CD4-positive, CD25-positive, alpha-beta regulatory T cell (primary cell): ENCODE data around the gene WWOX. TPM values are rescaled to one million over a fixed set of nuclear protein-coding genes. Genes with fewer than 3 reads are reported as not detected.

Experiments used
- ATAC-seq, 2 donors: fragments of 150-1000 bp; cut with Tn5 transposase; one replicate each; pipeline ENCODE4 v1.10.0; 2021; ENCODE audit warnings: low read depth in 2 of 2, moderate number of reproducible peaks in 2 of 2, moderate library complexity in 1 of 2
- DNase-seq, 3 donors: peaks; one replicate each; pipeline versions ENCODE4 v3.0.0 to v3.0.0-alpha.2; 2012 to 2022; ENCODE audit warnings: mixed read lengths in 1 of 3
- H3K27ac ChIP-seq: one replicate; pipeline ENCODE4 v1.7.0; 2013; ENCODE audit warnings: mild to moderate bottlenecking, low read length; ENCODE audit not compliant: insufficient read depth, poor library complexity, severe bottlenecking
- H3K27me3 ChIP-seq: one replicate; pipeline ENCODE4 v1.7.0; 2013; ENCODE audit warnings: low read length; ENCODE audit not compliant: control insufficient read depth, insufficient read depth
- H3K36me3 ChIP-seq: one replicate; pipeline ENCODE4 v1.7.0; 2013; ENCODE audit warnings: mild to moderate bottlenecking, low read length, moderate library complexity; ENCODE audit not compliant: control insufficient read depth, insufficient read depth
- H3K4me1 ChIP-seq: 2 replicates; pipeline ENCODE4 v1.7.0; 2013; ENCODE audit warnings: mild to moderate bottlenecking, low read length; ENCODE audit not compliant: insufficient read depth, control insufficient read depth, poor library complexity, severe bottlenecking
- H3K4me3 ChIP-seq: one replicate; pipeline ENCODE4 v1.7.0; 2013; ENCODE audit warnings: low read depth, mild to moderate bottlenecking, low read length, moderate library complexity
- H3K9me3 ChIP-seq, 2 experiments: 1 replicate in 1 of 2; 2 replicates in 1 of 2; pipeline ENCODE4 v1.7.0; 2013; ENCODE audit warnings: low read length in 2 of 2, mild to moderate bottlenecking in 1 of 2, moderate library complexity in 1 of 2; ENCODE audit not compliant: control insufficient read depth in 2 of 2
- H3K27ac Mint-ChIP-seq, 3 donors: one replicate each; pipeline ENCODE4 v1.8.0; 2020 to 2022; ENCODE audit warnings: mild to moderate bottlenecking in 3 of 3, mixed read lengths in 3 of 3, moderate library complexity in 2 of 3
- H3K27me3 Mint-ChIP-seq: one replicate; pipeline ENCODE4 v1.8.0; 2022; ENCODE audit warnings: mild to moderate bottlenecking, mixed read lengths
- H3K36me3 Mint-ChIP-seq: one replicate; pipeline ENCODE4 v1.8.0; 2020; ENCODE audit warnings: mixed read lengths
- H3K4me1 Mint-ChIP-seq, 4 donors: one replicate each; pipeline ENCODE4 v1.8.0; 2020 to 2022; ENCODE audit warnings: mixed read lengths in 4 of 4, mild to moderate bottlenecking in 1 of 4
- H3K4me3 Mint-ChIP-seq, 4 donors: one replicate each; pipeline ENCODE4 v1.8.0; 2020 to 2022; ENCODE audit warnings: mild to moderate bottlenecking in 4 of 4, mixed read lengths in 4 of 4, moderate library complexity in 3 of 4
- H3K9me3 Mint-ChIP-seq, 7 donors: one replicate each; pipeline ENCODE4 v1.8.0; 2020 to 2022; ENCODE audit warnings: mixed read lengths in 7 of 7, mild to moderate bottlenecking in 3 of 7, moderate library complexity in 2 of 7
- polyA plus RNA-seq, 4 donors: library from polyadenylated mRNA; unstranded; fragments of 300-500 nt; fragmentation: Illumina TruSeq; gene quantifications; one replicate each; pipeline ENCODE4 v1.2.3, GENCODE V29; 2021
- total RNA-seq: library from RNA; stranded (reverse); gene quantifications from one replicate; pipeline ENCODE4 v1.2.3, GENCODE V29; 2022

WWOX gene
- total and polyA plus RNA-seq, 5 donors from 2014 or later, result 10.3 to 18.6 (median 12.8) TPM

GRCh38 chr16:78697426-78697825 is 598.0 kb downstream of the WWOX start:
- Mint-ChIP-seq H3K27me3 (no peaks in the 10 kb centered on the region), H3K9me3 (peaks cover 0 to 1% (median 0%) of the 10 kb centered on the region in 7 donors), H3K27ac (no peak overlapping the region), H3K4me3 (no peak overlapping the region), H3K4me1 (peaks cover 0 to 3% (median 0%) of the 10 kb centered on the region in 4 donors), H3K36me3 (no peaks in the 10 kb centered on the region)
- DNase-seq (no peak), ATAC-seq (no peak)
- no peak overlapping the region for H3K4me3 ChIP-seq
- H3K27ac ChIP-seq, result no peak overlapping the region
- no peaks in the 10 kb centered on the region for H3K27me3 ChIP-seq
- no peaks in the 10 kb centered on the region for H3K4me1 ChIP-seq
- no peaks in the 10 kb centered on the region for H3K9me3 ChIP-seq
- H3K36me3 ChIP-seq, result no peaks in the 10 kb centered on the region

DNA sequence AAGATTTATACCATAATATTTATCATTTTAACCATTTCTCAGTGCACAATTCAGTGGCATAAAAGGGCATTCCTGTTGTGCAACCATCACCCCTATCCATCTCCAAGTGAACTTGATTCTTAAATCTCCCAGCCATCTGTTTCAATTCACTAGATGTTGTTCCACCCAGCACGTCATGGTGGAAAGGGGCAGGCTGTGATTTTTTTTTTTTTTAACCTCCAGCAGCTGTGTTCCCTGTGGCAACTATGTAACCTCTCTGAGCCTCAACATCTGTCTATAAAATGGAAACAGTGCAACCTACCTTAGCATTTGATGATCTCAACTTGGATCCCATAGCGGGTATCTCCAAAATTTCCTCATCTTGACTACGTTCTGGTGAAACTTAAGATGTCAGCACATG is 604.5 kb downstream of the WWOX start:
- Histone ChIP-seq H3K9me3 (peaks cover 0 to 7% of the 10 kb centered on the region in 2 experiments), H3K4me3 (no peak overlapping the region), H3K4me1 (no peaks in the 10 kb centered on the region), H3K27me3 (no peaks in the 10 kb centered on the region), H3K27ac (no peak overlapping the region), H3K36me3 (no peaks in the 10 kb centered on the region)
- H3K36me3 Mint-ChIP-seq, result peaks cover 2% of the 10 kb centered on the region
- H3K4me3 Mint-ChIP-seq, result no peak overlapping the region
- no peak for DNase-seq
- ATAC-seq, result no peak
- no peak overlapping the region for H3K27ac Mint-ChIP-seq
- peaks cover 0 to 3% (median 3%) of the 10 kb centered on the region in 4 donors for H3K4me1 Mint-ChIP-seq
- no peaks in the 10 kb centered on the region for H3K27me3 Mint-ChIP-seq
- peaks cover 0 to 6% (median 3%) of the 10 kb centered on the region in 7 donors for H3K9me3 Mint-ChIP-seq

DNA sequence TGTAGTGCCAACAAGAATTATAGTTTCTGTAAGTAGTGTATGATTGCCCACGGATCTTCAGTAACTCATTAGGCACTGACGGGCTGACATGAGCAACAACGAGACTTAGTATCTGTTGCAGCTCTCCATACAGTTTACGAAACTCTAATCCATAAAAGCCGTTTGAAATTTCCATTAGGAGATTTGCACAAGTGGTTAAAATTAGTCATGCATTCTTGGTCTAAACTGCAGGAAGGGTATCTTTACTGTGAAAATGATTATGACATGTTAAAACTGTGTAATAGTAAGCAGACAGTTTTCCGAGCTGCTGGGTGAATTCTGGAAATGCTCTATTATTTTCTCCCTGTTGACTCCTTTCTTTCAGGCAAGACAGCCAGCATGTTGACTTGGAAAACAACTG is 605.0 kb downstream of the WWOX start:
- H3K9me3 Mint-ChIP-seq, result peaks cover 0 to 6% (median 3%) of the 10 kb centered on the region in 7 donors
- no peak overlapping the region for H3K4me3 Mint-ChIP-seq
- no peaks in the 10 kb centered on the region for H3K4me1 ChIP-seq
- H3K36me3 Mint-ChIP-seq, result peaks cover 2% of the 10 kb centered on the region
- H3K27ac ChIP-seq, result no peak overlapping the region
- no peaks in the 10 kb centered on the region for H3K27me3 ChIP-seq
- H3K4me1 Mint-ChIP-seq, result peaks cover 0 to 3% (median 3%) of the 10 kb centered on the region in 4 donors
- no peak overlapping the region for H3K27ac Mint-ChIP-seq
- no peaks in the 10 kb centered on the region for H3K36me3 ChIP-seq
- peaks cover 0 to 7% of the 10 kb centered on the region in 2 experiments for H3K9me3 ChIP-seq
- no peaks in the 10 kb centered on the region for H3K27me3 Mint-ChIP-seq
- DNase-seq, result no peak
- no peak for ATAC-seq
- H3K4me3 ChIP-seq, result no peak overlapping the region

DNA sequence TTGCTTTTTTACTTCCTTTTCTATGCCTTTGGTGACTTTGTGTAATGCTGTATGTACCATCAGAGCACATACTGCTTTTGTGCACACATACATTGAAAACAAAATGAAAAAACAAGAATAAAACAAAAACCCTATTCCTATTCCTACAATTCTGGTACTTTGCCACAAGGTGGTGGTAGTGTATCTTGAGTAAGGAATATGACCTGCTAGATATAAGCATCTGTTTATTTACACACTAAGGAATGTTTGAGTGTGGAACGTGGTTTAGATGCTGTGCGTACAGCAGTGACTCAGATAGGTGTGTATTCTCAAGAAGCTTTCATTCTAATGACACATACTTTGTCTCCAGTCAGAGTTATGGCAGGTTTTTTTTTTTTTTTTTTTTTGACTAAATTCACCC is 606.2 kb downstream of the WWOX start:
- peaks cover 0 to 3% (median 3%) of the 10 kb centered on the region in 4 donors for H3K4me1 Mint-ChIP-seq

DNA sequence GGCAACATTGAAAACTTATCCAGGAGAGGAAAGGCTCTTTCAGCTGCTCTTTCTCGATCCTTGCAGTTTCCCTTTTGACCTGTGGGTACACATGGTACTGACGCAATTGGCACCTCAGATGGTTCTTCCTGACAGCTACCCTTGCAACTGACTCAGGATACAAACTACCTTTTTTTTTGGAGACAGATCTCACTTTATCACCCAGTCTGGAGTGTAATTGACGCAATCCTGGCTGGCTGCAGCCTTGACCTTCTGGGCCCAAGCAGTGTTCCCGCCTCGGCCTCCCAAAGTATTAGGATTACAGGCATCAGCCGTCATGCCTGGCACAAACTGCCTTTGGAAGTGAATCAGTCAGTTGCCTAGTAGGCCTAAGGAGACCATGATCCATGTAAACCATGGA is 607.2 kb downstream of the WWOX start:
- H3K9me3 ChIP-seq, result peaks cover 0 to 7% of the 10 kb centered on the region in 2 experiments
- DNase-seq, result no peak
- H3K27ac Mint-ChIP-seq, result no peak overlapping the region
- no peaks in the 10 kb centered on the region for H3K4me1 ChIP-seq
- H3K9me3 Mint-ChIP-seq, result peaks cover 0 to 6% (median 3%) of the 10 kb centered on the region in 7 donors
- H3K4me3 Mint-ChIP-seq, result no peak overlapping the region
- H3K27me3 ChIP-seq, result no peaks in the 10 kb centered on the region
- H3K4me3 ChIP-seq, result no peak overlapping the region
- H3K36me3 ChIP-seq, result no peaks in the 10 kb centered on the region
- ATAC-seq, result no peak
- peaks cover 2% of the 10 kb centered on the region for H3K36me3 Mint-ChIP-seq
- peaks cover 0 to 3% (median 3%) of the 10 kb centered on the region in 4 donors for H3K4me1 Mint-ChIP-seq
- H3K27ac ChIP-seq, result no peak overlapping the region
- no peaks in the 10 kb centered on the region for H3K27me3 Mint-ChIP-seq

More for the DNA sequence above, 606.2 kb downstream of the WWOX start:
- Mint-ChIP-seq H3K27me3 (no peaks in the 10 kb centered on the region), H3K36me3 (peaks cover 2% of the 10 kb centered on the region), H3K27ac (no peak overlapping the region), H3K4me3 (no peak overlapping the region), H3K9me3 (peaks cover 0 to 6% (median 3%) of the 10 kb centered on the region in 7 donors)
- H3K4me1 ChIP-seq, result no peaks in the 10 kb centered on the region
- H3K4me3 ChIP-seq, result no peak overlapping the region
- no peak overlapping the region for H3K27ac ChIP-seq
- H3K9me3 ChIP-seq, result peaks cover 0 to 7% of the 10 kb centered on the region in 2 experiments
- DNase-seq (peak in 2 of 3 donors; percentile 15 to 56), ATAC-seq (peak; percentile 39 to 58)
- H3K27me3 ChIP-seq, result no peaks in the 10 kb centered on the region
- H3K36me3 ChIP-seq, result no peaks in the 10 kb centered on the region

- Histone ChIP-seq H3K9me3 (peaks cover 0 to 7% of the 10 kb centered on the region in 2 experiments), H3K27ac (no peak overlapping the region), H3K4me1 (no peaks in the 10 kb centered on the region), H3K36me3 (no peaks in the 10 kb centered on the region), H3K4me3 (no peak overlapping the region), H3K27me3 (no peaks in the 10 kb centered on the region)
- Mint-ChIP-seq H3K4me1 (peaks cover 0 to 3% (median 3%) of the 10 kb centered on the region in 4 donors), H3K27ac (no peak overlapping the region), H3K9me3 (peaks cover 0 to 6% (median 3%) of the 10 kb centered on the region in 7 donors), H3K36me3 (peaks cover 2% of the 10 kb centered on the region), H3K4me3 (no peak overlapping the region), H3K27me3 (no peaks in the 10 kb centered on the region)
- DNase-seq (no peak), ATAC-seq (no peak)
Measured at GRCh38 chr16:78709137-78709884, 609.9 kb downstream of the WWOX start.

- Histone ChIP-seq H3K9me3 (no peaks in the 10 kb centered on the region), H3K27me3 (no peaks in the 10 kb centered on the region), H3K4me3 (no peak overlapping the region), H3K27ac (no peak overlapping the region), H3K36me3 (no peaks in the 10 kb centered on the region), H3K4me1 (no peaks in the 10 kb centered on the region)
- ATAC-seq, result no peak
- no peak overlapping the region for H3K4me3 Mint-ChIP-seq
- H3K27ac Mint-ChIP-seq, result peak overlapping the region in 2 of 3 donors; percentile 33 to 45
- H3K27me3 Mint-ChIP-seq, result no peaks in the 10 kb centered on the region
- H3K36me3 Mint-ChIP-seq, result no peaks in the 10 kb centered on the region
- DNase-seq, result no peak
- peaks cover 0 to 4% (median 0%) of the 10 kb centered on the region in 4 donors for H3K4me1 Mint-ChIP-seq
- H3K9me3 Mint-ChIP-seq, result no peaks in the 10 kb centered on the region
Measured at GRCh38 chr16:78715106-78715505, 615.7 kb downstream of the WWOX start.

GRCh38 chr16:78715673-78716072 is 616.2 kb downstream of the WWOX start:
- Mint-ChIP-seq H3K4me1 (peaks cover 0 to 4% (median 0%) of the 10 kb centered on the region in 4 donors), H3K9me3 (no peaks in the 10 kb centered on the region), H3K4me3 (no peak overlapping the region), H3K27ac (no peak overlapping the region), H3K36me3 (no peaks in the 10 kb centered on the region), H3K27me3 (no peaks in the 10 kb centered on the region)
- no peak overlapping the region for H3K4me3 ChIP-seq
- H3K9me3 ChIP-seq, result no peaks in the 10 kb centered on the region
- H3K4me1 ChIP-seq, result no peaks in the 10 kb centered on the region
- DNase-seq, result no peak
- ATAC-seq, result no peak
- H3K36me3 ChIP-seq, result no peaks in the 10 kb centered on the region
- no peaks in the 10 kb centered on the region for H3K27me3 ChIP-seq
- H3K27ac ChIP-seq, result no peak overlapping the region
